Brain pericyte (primary cell): ENCODE data around the gene RHBDL3.
"Not testable (repeated sequence)": the region's sequence is repeated elsewhere in the genome, so short reads cannot be mapped to it uniquely, and the experiment has no call there.

Source experiments
- DNase-seq: peaks from one replicate; pipeline ENCODE4 v3.0.0-alpha.2; 2012; ENCODE audit warnings: low read depth, low spot score

The RHBDL3 gene

DNA sequence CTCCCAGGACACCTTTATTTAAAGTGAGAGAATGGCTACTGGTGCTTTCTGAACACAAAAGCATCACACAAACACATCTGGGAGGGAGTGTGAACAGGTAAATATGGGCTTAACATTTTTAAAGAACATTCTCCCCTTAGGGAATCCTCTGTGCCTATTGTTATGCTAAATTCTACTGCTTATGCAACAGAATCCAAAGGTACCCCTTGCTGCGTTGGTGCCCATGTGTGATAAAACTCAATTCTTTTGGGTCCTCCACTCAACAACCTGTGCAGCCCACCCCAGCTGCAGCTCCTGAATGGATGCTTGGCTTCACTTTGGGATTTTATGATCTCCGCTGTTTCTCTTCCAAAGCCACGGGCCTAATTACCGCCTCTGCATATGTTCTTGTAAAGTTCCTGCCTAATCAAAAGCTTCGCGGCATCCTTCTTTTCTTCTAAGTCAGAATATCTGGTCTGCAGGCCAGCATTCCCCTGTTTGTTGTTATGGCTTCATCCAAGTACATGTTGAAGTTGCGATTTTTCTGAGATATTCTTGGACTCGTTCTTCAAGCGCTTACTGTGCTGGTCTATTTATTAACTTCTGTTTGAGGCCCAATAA is 23.9 kb downstream of the RHBDL3 start:
- no peak for DNase-seq

DNA sequence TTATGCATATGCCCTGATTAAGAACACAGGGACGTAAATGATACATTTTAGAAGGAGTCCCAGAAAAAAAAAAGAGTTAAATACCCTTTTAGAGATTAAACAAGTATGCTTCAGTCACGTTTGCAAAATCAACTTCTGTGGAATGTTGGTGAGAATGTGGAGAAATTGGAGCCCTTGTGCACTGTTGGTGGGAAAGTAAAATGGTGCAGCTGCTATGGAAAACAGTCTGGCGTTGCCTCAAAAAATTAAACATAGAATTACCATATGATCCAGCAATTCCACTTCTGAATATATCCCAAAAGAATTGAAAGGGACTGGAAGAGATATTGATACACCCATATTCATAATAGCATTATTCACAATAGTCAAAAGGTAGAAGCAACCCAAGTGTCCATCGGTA is 26.5 kb downstream of the RHBDL3 start:
- no peak for DNase-seq

DNA sequence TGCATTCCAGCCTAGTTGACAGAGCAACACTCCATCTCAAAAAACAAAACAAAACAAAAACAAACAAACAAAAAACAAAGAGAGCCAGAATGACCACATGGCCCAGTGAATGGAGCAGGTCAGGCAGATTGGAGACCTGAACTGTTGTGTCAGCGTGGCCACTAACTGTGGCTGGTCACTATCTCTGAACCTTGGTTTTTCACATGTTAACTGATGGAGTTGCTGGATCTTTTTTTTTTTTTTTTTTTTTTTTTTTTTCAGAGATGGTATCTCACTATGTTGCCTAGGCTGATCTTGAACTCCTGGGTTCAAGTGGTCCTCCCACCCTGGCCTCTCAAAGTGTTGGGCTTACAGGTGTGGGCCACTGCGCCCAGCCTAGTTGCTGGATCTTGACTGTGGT is 31.8 kb downstream of the RHBDL3 start:
- DNase-seq, result no peak

DNA sequence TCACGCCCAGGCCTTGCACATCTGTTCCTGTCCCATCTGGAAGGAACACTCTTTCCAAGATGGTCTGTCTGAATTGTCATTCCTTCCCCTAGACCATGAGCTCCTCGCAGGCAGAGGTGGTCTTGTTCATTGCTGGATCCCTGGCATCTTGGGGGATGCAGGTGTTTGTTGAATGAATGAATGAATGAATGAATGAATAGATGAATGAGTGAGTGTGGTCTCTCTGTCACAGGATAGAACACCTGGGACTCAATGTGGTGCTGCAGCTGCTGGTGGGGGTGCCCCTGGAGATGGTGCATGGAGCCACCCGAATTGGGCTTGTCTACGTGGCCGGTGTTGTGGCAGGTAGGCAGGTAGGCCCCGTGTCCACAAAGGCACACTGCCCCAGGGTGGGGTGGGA is 32.2 kb downstream of the RHBDL3 start:
- no peak for DNase-seq

DNA sequence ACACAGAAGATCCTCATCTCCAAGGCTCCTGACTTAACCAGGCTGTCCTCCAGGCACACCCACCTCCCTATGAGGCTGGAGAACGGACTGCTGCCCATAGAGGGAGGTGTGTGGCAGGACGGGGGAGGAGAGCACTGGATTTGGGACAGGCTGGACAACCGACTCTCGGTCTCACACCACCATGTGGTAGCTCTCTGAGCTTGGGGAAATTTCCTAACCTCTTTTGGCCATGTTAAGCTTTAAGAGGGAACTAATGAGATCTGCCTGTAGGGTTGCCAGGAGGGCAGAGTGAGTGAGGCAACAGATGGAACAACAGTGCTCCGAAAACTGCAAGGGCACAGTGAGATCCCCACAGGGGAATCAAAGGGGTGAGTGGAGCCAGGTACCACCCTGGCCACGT is 32.7 kb downstream of the RHBDL3 start:
- DNase-seq, result no peak

DNA sequence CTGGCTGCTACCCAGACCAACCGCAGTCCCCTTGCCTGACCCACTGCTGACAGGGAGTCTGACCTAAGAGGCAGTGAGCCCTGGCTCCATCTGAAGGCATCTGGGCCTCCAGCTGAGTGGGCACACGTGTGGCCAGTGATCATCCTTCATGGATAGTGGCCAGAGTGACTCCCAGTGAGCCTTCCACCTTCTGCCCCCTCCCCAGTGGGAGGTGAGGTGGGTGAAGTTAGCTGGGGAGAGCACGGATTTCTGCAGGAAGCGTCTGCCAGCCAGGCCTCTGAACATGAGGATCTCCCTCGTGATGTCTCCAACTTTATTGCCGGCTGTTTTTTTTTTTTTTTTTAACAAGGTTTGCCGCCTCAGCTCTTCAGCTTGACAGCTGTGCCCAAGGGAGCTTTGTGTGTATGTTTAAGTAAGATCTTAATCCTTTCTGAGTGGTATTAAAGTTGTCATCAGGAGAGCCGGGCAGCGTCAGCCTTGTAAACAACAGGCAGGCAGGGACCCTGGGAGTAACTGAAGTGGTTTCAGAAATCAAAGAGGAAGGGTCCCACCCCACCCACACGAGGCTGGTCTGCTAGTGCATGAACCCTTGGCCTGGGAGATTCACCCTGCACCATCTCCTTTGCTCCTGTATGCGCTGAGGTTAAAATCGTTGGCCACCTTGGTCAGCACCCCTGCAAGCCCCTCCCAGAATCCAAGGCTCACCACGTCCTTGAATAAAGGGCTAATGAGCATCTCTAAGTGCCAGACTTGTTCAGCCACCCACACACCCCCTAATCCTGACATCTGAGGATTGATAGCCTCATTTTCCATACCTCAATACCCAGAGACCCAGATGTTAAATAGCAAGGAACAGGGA is 33.3 kb downstream of the RHBDL3 start:
- DNase-seq, result no peak

DNA sequence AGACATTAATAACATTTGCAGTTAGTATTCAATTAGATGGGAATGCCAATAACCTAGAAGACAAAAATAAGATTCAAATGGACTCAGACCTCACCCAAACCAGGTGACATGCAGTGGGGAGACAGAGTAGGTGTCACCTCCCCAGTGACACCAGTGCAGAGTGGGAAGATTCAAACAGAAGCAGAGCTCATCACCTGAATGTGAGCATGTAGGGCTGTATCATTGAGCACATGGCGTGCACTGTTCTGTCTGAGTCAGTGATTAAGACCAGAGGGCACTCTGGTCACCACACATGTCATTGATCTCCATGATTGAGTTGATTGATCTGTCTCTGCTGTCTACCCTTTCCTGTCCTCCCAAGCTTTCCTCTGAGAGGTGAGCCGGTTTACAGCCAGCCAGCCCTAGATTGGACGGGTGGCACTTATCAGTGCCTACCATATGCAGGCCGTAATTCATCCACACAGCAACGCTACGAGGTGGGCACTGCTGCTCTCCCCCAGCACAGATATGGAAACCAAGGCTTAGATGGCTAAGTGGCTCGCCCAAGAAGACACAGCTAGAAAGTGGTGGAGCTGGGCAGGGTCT is 34.0 kb downstream of the RHBDL3 start:
- no peak for DNase-seq

DNA sequence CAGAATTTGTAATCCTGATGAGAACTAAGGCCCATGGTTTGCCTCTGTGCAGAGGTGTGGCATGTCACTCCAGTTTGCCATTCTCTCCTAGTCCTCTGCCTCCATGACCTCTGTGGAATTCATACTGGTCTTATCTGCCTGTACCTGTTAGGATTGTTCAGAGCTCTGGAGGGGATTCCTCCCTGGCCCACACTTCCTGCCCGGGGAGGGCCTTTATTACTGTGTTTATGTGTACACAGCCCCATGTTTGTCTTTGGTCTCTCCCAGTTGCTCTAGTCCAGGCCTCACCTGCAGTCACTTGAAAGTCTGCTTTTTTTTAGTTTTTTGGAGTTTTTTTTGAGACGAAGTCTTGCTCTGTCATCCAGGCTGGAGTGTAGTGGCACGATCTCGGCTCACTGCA is 36.4 kb downstream of the RHBDL3 start:
- no peak for DNase-seq

DNA sequence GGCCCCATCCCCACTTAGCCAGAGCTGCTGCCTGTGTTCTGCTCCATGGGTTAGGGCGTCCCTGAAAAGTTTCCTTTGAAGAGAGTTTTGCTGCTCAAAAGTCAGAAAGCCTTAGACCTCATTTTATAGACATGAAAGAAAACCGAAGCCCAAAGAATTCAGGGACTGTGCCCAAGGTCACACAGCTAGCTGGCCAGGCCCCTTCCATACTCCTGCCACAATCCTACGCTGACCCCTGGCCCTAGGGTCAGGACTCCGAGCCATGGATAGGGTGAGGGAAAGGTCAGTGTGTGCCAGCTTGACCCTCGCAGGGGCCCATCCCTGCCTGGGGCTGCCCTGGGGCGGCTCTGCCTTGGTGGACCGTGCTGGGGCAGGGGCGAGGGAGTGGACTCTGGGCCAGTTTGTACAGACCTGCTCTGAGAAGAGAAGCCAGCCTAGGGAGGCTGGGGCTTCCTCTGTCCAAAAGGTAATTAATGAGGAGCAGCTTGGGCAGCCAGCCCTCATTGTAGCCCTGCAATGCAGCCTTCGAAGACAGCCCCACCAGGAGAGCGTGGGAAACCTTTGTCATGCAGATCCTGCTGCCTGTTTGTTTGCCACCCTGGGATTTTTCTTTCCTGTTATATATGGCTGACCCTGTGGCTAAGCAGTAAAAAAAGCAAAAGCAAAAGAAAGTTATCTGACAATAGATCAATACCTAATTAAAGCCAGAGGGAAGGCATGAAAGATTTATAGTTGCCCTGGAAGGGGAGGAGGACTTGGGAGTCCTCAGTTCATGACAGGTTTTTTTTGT is 37.4 kb downstream of the RHBDL3 start:
- no peak for DNase-seq

DNA sequence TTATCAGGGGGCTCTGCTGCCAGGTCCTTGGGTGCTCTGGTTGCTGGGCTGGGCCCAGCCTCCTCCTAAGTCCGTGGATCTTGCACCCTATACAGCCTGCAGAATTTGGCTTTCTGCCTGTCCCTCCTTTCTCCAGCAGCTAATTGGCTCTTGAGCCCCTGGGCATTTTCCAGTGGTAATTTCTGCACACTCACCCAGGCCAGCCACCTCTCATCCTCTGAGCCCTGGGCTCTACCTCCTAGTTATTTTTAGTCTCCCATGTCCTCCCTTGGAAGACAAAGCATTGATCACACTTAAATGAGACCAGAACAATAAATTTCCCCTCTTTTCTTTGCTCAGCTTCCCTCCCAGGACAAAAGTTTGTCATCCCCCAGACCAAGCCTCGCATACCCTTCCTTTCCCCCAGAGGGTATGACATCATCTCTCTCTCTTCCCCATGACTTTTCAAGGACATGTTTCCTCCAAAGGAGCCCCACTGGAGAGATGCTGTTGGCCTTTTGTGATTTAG is 38.2 kb downstream of the RHBDL3 start:
- DNase-seq, result no peak

DNA sequence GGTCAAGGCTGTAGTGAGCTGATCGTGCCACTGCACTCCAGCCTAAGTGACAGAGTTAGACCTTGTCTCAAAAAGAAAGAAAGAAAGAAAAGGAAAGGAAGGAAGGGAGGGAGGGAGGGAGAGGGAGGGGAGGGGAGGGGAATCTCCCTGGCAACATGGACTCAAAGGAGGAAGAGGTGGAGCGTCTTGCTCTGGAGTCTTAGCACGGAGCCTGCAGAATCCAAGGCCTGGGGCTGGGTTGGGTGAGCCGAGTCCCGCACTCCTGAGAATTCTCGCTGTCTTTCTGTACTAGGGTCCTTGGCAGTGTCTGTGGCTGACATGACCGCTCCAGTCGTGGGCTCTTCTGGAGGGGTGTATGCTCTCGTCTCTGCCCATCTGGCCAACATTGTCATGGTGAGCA is 39.4 kb downstream of the RHBDL3 start:
- DNase-seq, result no peak

DNA sequence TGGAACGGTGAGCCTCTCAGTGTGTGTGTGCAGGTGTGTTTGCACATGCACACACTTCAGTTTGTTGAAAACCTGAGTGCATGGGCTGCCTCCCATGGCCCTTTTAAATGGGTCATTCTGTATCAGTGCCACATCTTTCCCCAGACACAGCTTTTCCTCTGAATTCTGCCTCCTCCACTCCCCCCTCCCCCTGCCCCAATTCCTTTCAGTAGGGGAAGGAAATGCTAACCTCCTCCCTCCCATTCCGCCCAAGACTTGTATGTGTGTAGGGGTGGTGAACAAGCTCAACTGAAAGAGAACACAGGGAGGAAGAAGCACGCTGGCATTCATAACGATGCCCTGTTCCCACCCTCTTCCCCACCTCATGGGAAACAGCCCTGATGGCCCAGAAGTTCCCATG is 42.0 kb downstream of the RHBDL3 start:
- no peak for DNase-seq

DNA sequence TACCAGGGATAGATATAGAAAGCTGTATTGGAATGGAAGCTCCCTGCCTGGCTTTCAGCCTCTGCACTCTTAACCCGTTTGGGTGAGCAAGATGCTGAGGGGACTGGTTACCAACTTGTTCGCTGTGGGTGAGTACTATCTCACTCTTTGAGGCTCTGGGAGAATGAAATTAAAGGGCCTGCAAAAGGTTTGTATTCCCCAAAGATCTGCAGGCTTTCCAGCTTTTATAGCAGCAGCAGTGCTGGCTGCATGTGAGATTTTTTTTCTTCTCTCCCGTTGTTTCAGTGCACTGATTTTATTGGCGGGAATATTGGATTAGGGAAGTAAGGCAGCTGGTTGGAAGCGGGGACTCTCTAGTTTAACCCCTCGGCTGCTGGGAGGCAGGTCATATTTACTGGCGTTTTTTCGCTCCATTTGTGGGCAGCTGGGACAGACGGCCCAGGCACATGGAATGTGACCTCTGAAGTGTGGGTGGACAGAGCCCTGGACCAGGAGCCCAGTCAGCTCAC is 45.5 kb downstream of the RHBDL3 start:
- DNase-seq, result no peak

DNA sequence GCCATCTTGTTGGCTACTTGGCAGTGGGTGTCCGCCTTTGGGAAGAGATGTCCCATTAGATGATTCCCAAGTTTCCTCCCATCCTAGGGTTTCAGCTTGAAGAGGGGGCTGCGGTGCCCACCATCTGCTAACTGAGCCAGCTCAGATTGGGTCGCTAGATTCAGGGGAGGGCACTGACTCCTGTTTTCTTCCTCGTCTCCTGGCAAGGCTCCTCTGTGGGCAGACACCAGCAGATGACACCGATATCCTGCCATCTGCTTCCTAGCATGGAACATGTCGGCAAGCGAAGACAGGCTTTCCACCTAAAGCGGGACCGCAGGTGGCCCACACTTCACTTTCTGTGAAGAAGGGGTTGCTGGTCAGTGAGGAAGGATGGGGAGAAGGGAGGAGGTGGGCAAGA is 49.0 kb downstream of the RHBDL3 start:
- no peak for DNase-seq

DNA sequence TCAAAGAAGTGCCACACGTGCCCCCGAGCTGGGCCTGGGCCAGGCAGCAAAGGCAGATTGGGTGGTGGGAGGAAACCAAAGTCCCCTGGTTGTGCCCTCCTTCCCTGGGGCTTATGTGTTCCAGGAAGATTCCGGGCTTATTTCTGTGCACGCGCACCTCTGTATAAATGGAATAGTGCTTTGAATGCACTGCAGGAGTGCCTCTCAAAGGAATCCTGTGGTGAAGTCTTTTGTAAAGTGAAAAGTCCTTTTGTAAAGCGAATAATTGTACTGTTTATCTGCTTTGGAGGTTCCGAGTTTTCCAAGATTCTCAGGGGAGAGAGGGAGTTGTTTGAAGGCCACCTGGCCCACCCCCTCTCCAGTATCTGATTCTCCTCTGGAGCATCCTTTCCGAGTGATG is 49.5 kb downstream of the RHBDL3 start:
- DNase-seq, result no peak

DNA sequence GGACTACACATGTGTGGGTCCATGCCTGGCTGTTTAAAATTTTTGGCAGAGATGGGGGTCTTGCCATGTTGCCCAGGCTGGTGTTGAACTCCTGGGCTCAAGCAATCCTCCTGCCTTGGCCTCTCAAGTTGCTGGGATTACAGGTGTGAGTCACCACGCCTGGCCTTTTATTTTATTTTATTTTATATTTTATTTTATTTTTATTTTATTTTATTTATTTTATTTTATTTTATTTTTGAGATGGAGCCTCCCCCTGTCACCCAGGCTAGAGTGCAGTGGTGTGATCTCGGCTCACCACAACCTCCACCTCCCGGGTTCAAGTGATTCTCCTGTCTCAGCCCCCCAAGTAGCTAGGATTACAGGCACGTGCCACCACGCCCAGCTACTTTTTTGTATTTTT is 51.0 kb downstream of the RHBDL3 start:
- not testable (repeated sequence) for DNase-seq

DNA sequence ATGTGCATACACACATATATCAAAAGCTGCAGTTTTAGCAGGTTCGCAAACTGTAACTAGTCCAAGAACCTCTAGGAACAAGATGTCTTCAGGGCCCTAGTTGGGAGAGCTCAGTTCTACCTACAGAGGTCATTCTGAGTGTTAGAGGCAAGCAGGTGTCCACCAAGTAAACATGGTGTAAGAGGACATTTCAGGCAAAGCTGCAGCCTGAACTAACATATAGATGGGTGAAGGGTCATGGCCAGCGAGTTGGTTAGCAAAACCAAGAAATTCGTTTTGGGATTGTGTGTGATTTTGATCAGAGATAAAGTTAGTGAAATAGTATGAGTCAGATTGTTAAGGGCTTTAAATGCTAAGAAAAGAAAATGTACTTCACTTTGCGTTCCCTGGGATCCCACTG is 51.7 kb downstream of the RHBDL3 start:
- no peak for DNase-seq

DNA sequence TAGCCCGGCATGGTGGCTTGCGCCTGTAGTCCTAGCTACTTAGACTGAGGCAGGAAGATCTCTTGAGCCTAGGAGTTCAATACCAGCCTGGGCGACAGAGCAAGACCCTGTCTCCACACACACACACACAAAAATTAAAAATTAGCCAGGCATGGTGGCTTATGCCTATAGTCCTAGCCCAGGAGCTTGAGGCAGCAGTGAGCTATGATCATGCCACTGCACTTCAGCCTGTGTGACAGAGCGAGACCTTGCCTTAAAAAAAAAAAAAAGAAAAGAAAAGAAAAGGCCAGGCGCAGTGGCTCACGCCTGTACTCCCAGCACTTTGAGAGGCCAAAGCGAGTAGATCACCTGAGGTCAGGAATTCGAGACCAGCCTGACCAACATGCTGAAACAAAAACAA is 52.4 kb downstream of the RHBDL3 start:
- no peak for DNase-seq

DNA sequence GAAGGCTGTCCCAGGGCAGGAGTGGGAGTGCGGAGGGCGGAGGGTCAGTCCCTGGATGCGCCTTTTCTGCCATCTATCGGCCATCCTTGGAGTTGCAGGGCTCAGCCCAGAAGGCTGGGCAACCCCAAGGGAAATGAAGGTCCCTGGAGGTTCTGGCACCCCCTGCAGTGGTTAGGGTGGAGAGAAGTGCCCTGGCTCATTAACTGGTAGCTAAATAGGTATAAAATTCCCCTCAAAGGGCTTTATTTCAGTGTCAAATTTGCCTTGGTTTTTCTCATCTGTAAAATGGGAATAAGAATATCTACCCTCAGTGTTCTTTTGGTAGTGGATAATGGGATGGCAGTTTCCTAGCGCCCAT is 53.9 kb downstream of the RHBDL3 start:
- no peak for DNase-seq

DNA sequence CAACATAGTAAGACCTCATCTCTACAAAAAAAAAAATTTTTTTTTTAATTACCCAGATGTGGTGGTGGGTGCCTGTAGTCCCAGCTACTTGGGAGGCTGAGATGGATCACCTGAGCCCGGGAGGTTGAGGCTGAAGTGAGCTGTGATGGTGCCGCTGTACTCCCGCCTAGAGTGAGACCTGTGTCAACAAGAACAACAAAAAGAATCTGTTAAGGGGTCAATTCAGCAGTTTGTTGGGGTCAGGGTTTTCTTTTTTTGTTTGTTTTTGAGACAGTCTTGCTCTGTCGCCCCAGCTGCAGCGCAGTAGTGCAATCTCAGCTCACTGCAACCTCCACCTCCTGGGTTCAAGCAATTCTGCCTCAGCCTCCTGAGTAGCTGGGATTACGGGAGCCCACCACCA is 54.4 kb downstream of the RHBDL3 start:
- DNase-seq, result not testable (repeated sequence)

DNA sequence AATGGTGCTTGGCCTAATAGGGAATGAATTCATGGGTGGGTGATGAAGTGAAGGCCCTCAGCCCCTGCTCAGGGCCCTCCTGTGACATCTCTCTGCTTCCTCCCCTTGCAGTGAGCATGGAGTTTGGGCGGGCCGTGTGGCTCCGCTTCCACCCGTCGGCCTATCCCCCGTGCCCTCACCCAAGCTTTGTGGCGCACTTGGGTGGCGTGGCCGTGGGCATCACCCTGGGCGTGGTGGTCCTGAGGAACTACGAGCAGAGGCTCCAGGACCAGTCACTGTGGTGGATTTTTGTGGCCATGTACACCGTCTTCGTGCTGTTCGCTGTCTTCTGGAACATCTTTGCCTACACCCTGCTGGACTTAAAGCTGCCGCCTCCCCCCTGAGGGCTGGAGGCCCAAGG is 55.2 kb downstream of the RHBDL3 start:
- no peak for DNase-seq

DNA sequence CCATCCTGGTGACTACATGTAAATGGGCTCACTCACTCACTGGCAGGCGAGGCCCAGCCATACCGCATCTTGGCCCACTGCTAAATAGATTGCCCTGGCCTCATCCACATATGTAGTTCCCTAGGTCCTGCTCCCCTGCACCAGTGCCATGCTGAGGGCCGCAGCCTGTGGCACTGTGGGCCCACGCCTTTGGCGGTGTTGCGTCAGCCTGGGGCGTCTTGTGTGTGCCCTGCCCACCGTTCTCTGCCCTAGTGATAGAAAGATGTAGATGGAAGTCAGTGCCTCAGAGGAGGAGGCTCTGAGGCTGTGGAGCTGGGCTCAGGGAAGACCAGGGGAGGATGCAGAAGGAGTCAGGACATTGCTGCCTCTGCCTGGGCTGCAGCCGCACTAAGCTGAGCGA is 57.4 kb downstream of the RHBDL3 start:
- no peak for DNase-seq
